Measurements from ENCODE around the gene SH3D21.

The SH3D21 gene

DNA sequence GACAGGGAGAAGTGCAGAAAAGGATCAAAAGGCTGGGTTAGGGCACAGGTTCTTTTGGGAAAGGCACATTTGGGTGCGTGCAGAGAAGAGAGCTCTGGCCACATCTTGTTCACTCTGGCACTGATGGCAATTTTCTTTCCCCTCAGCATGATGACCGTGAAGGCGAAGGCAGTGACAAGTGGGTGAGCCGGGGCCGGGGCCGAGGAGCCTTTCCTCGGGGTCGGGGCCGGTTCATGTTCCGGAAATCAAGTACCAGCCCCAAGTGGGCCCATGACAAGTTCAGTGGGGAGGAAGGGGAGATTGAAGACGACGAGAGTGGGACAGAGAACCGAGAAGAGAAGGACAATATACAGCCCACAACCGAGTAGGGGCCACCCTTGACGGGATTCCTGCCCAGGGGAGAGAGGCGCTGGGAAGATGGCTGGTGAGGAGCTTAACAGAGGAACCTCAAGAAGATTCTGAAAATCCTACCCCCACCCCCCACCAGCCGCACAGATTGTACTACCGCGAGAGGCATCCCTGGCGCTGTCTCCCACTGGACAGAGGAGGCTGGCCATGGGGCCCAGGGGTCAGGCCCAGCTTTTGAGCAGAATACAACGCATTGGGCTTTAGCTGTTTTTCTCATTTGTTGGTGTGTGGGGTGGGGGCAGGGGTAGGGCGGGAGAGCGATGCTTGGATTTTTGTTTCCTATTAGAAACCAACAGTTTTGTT lies 2.4 kb upstream of the SH3D21 start:
- no peak for DNase-seq (ENCODE audit: low spot score)

GRCh38 chr1:36304521-36304920 lies 1.6 kb upstream of the SH3D21 start:
- no peak for DNase-seq (ENCODE audit: low spot score)

- no peak for DNase-seq (ENCODE audit: low spot score)
Measured at GRCh38 chr1:36304970-36305914, 926 bp upstream of the SH3D21 start.

DNA sequence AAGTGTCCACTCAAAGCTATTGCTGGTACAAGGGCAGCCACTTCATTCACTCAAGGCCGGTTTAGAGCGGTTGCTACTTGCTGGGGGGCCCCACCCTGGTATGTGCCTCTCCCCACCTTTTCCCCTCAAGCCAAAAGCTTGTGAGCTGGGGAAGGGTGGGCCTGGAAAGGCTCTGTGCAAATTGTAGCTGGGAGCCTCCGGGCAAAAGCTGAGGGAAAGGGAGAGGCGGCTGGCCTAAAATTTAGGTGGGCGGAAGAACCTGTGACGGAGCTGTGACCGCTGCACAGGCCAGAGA lies 306 bp upstream of the SH3D21 start:
- no peak for DNase-seq (ENCODE audit: low spot score)

DNA sequence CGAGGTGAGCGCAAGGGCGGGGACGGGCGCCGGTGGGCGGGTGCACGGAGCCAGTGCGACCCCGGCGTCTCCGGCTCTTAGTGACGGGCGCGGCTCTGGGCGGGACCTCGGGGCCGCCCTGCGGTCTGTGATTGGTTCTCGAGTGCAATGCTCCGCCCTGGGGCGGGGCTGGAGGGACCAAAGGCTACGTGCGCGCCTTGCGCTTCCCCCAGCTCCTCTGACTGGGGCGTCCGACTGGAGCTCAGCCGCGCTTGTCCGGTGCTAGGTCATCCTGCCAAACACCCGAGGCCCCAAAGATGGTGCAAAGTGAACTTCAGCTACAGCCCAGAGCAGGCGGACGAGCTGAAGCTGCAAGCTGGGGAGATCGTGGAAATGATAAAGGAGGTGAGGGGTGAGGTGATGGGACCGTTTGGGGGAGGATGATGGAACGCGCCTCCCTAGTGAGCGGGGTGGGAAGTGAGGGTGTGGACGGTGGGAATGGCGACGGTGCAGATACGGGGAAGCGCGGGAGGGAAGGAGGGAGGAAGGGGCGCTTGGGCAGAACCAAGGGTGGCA lies 811 bp downstream of the SH3D21 start:
- DNase-seq (ENCODE audit: low spot score): peak; percentile 94

GRCh38 chr1:36307601-36308330 lies 1.6 kb downstream of the SH3D21 start:
- no peak for DNase-seq (ENCODE audit: low spot score)

DNA sequence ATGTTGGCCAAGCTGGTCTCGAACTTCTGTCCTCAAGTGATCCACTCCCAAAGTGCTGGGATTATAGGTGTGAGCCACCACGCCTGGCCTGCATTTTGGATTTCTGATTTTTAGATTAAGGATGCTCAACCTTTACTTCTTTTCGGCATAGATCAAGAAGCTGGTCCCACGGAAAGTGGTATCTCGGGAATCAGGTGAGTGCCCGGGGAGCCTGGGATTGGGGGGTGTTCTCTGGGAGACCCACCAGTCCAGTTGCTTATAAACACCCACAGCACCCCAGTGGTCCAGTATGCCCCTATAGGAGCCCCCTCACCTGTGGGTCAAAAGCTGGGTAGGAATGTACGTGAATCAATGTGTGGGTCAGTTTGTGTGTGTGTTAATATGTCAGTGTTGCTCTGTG lies 3.2 kb downstream of the SH3D21 start:
- DNase-seq (ENCODE audit: low spot score): no peak

GRCh38 chr1:36320291-36320761 lies 14.2 kb downstream of the SH3D21 start:
- DNase-seq (ENCODE audit: low spot score): no peak

GRCh38 chr1:36320767-36321118 lies 14.6 kb downstream of the SH3D21 start:
- DNase-seq (ENCODE audit: low spot score): no peak

DNA sequence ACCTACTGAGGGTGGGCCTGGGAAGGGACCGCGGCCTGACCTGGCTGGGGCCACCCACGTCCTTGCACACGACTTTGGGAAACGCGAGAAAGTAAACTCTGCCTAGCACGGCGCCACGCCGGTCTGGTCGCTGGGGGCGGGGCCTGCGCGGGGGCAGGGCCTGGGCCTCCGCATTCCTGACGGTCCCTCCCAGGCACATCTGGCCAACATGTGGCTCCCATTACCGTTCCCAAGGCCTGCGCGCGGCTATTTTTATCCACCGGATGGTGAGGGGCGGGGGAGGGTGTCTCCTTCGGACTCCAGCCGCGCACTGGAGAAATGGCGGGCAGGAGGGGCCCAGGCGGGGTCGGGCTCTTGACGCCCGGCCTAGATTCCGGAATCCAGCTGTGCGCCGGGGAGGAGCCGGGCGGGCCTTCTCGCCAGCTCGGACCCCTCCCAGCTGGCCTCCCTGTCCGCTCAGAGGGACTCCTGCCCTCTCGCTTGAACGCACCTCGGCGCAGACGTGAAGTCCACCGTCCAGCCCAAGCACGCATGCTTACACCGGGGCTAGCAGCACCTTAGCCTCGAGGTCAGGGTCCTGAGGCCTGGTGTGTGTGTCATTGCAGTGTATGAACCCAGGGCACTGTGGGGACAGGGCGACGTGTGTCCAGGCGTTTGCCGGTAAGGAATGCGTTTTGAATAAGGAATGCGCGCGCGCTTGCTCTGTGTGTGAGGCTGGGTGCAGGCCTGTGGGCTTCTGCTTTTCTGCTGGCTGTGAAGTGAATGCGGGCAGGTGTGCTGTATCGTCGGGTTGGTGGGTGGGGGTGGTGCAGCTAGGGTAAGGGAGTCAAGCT lies 15.2 kb downstream of the SH3D21 start:
- DNase-seq (ENCODE audit: low spot score): peak; percentile 95

GRCh38 chr1:36322041-36322785 lies 16.0 kb downstream of the SH3D21 start:
- DNase-seq (ENCODE audit: low spot score): no peak

GRCh38 chr1:36322786-36323635 lies 16.8 kb downstream of the SH3D21 start:
- peak; percentile 78 for DNase-seq (ENCODE audit: low spot score)

GRCh38 chr1:36323636-36324352 lies 17.6 kb downstream of the SH3D21 start, which contains the start of gene EVA1B:
Gene EVA1B, minus strand, starts transcription at chr1:36323645. Its CDS starts 608 bp downstream, at chr1:36323037.
- DNase-seq (ENCODE audit: low spot score): peak; percentile 94

- no peak for DNase-seq (ENCODE audit: low spot score)
Measured at GRCh38 chr1:36324353-36324703, 18.2 kb downstream of the SH3D21 start.

DNA sequence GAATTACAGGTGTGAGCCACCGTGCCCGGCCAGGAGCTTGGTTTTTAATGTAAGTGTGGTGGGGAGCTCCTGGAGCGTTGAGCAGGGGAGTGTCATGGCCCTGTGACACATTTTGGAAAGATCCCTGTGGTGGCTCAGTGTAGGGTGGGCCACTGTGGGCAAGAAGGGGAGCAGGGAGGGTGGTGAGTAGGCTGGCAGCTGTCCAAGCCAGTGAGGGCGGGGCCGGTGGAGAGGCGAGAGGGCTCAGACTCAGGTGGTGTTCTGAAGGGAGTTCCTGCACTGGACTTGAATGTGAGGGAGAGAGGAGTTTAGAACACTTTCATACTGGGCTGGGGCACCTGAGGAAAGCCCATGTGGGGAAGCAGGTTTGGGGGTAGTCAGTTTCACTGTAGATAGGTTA lies 20.3 kb downstream of the SH3D21 start:
- no peak for DNase-seq (ENCODE audit: low spot score)

DNA sequence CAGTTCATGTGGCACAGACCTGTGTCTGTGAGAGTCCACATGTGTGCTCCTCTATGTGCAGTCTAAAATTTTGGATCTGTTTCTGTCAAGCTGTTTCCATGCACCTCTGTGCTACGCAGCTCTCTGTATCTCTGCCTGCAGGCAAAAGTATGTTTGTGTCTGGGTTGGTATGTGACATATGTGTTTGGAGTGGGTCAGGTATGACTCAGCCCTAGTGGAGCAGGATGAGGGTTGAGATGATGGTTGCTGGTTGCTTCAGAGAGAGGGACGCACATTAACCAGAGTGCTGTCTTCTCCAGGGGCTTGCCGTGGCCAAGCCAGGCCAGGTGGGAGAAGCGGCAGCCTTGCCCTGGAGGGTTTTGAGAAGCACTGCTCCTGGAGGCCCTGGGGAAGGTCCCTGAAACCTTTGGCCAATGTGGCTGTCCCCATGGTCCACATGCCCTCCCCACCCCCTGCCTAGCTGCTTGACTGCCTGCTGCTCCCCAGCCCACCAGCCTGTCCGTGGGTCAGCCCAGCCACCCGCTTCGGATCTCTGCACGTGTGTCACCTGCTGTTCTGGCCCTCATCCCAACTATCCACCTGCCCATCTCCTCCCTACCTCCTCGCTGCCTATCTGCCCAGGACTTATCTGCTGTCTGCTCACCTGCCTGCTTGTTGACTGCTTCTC lies 21.4 kb downstream of the SH3D21 start:
- DNase-seq (ENCODE audit: low spot score): no peak

- DNase-seq (ENCODE audit: low spot score): no peak
Measured at GRCh38 chr1:36328088-36328480, 21.9 kb downstream of the SH3D21 start.

DNA sequence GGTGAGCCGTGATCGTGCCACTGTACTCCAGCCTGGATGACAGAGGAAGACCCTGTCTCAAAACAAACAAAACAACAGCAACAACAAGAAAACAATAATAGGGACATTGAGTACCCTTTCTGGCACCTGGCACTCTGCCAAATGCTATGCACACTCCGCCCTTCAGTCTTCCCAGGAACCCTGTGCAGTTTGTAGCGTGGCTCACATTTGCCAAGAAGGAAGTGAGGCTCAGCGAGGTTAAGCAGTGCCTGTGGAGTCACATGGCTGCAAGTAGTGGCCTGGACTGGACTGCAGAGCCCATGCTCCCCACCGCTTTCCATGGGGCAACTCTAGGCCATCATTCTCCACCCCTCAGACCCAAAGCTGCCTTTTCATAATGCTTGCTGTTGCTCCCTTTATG lies 22.5 kb downstream of the SH3D21 start:
- no peak for DNase-seq (ENCODE audit: low spot score)

DNA sequence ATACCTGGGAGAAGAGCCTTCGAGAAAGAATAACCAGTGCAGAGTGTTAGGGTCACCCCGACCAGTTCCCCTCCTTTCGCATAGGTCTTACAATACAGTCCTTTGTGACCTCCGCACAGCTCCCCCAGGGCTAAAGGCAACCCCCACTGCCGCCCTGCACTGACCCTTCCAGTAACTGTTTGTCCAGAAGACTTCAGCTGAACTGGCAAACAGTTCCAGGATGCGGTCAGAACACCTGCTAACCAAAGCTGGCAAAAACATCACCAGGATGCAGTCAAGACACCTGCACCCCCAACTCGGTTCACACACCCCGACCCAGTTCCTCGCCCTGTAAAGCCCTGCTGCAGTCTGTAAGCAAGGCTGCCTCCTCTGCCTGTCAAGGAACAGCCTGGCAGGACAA lies 23.6 kb downstream of the SH3D21 start:
- no peak for DNase-seq (ENCODE audit: low spot score)
